HG02840 (cell line): Measurements from ENCODE around the gene PRODH2.
"Not testable (repeated sequence)": the region's sequence is repeated elsewhere in the genome, so short reads cannot be mapped to it uniquely, and the experiment has no call there.

Source experiments
- ATAC-seq: cut with Tn5 transposase; IDR thresholded peaks from one replicate; pipeline ENCODE4 v1.9.1; 2021; ENCODE audit warnings: mild to moderate bottlenecking, moderate library complexity, moderate number of reproducible peaks; ENCODE audit not compliant: unreplicated experiment, low FRiP score

PRODH2 gene

DNA sequence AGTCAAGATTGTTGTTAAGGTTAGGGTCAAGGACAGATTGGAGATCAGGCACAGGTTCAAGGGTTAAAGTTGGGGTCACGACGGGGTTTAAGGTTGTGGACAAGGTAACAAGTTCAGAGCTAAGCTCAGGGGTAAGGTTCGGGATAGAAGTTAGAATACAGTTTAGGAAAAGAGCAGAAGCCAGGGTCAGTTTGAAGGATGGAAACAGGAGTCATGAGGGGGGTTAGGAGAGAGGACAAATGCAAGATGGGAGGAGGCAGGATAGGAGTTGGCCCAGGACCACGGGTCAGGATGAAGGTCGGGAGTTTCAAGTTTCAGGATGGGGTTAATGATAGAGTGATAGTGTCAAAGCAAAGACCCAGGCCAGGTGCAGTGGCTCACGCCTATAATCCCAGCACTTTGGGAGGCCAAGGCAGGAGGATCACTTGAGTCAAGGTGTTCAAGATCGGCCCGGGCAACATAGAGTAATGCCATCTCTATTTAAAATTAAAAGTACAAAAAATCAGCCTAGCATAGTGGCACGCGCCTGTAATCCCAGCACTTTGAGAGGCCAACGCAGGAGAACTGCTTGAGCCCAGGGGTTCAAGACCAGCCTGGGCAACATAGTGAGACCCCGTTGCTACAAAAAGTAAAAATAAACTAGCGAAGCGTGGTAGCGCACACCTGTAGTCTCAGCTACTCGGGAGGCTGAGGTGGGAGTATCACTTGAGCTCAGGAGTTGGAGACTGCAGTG, 32.0 kb upstream of the PRODH2 start:
- ATAC-seq: no peak

DNA sequence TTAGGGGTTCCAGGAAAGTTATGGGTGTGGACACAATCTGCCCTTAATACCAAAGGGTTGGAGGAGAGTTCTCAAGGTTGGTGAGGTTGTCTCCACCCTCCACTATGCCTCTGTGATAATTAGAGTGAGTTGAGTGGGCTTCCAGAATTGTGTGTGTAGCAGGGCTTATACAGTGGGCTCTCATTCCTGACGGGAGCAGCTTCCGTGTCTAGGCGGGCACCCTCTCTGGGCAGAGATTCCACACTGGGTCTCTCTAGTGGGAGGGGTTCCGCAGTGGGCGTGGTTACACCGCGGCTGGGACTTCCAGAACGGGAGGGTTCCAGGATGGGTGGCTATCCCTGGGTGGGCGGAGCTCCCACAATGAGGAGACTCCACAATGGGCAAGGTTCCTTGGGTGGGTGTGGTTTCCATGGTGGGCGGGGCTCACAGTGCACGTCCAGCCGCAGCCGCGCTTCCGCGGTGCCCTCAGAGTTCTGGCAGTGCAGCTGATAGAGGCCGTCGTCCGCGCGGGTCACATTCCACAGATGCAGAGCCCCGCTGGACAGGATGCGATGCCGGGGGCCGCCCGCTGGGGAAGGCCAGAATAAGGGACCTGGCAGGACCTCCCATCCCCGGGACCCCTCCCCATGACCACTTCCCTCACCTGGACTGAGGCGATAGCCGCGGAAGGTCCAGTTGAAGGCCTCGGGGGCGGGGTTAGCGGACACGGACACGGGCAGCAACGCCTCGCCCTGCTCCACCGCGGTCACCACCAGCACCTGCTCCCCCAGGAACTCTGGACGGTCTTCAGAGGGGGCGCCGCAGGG, 31.2 kb upstream of the PRODH2 start:
- ATAC-seq: no peak

DNA sequence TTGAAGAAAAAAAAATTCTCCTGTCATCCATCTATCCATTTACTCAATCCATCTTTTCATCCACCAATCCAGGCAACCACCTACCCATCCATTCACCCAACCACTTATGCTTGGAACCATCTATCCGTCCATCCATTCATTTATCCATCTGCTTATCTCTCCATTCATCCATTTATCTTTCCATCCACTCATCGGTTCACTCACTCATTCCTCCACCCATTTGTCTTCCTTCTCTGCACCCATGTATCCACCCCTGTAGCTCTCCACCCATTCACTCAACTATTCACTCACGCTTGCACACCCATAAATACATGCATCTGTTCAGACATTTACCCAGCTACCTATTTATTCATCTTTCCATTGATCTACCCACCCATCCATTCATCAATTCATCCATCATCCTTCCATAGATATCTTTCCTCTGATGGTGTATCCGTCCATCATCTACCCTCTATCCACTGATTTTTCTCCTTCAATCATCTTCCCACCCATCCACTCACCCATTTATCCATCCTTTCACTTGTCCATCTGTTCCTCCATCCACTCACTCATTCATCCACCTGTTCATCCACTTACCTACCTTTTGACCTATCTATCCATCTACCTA, 30.1 kb upstream of the PRODH2 start:
- ATAC-seq: no peak

DNA sequence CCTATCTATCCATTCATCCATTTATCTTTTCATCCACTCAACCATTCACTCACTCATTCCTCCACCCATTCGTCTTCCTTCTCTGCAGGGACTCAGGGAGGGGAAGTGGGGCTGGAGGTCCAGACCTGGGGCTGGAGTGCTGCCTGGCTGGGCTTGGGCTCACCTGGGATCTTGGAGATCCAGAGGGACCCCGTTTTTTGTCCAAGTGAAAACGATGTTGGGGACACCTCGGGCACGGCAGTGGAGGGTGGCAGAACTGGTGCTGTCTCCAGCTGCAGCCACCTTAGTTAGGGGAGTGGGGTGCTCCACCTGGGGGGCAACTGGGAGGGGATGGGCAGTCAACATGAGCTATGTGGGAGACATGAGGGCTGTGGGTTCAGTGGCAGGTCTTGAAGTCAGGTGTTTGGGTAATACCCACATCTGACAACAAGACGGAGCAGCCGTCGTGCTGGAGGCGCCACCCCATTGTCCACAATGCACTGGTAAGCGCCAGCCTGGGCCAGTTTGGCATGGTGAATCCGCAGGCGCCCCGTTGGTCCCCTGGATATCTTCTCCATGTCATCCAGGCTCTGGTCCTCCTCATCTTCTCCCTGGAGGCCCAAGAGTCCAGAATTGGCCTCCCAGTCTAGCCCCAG, 29.4 kb upstream of the PRODH2 start:
- no peak for ATAC-seq

DNA sequence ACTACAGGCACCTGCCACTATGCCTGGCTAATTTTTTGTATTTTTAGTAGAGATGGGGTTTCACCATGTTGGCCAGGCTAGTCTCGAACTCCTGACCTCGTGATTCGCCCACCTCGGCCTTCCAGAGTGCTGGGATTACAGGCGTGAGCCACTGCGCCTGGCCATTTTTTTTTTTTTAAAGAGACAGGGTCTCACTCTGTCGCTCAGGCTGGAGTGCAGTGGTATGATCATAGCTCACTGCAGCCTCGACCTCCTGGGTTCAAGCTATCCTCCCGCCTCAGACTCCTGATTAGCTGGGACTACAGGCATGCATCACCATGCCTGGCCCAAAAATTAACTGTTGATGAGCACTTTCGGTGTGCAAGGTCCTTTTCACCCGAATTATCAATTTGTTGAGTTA, 23.5 kb upstream of the PRODH2 start:
- ATAC-seq: not testable (repeated sequence)

DNA sequence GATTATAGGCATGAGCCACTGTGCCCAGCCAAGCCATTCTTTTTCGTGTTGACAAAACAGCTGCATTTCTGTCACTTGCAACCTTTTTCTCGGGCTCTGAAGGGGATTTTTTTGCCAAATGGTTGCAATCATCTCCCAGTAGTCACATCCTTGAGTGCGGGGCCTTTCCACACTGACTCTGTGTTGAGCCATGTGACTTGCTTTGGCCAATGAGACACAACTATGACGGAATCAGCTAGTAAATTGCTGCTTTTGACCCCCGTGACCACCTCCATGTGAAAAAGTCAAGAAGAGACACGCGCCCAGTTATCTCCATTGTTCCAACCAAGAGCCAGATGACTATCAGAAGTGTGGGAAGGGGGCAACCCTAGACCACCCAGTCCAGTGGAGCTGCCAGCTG, 21.3 kb upstream of the PRODH2 start:
- ATAC-seq: no peak

DNA sequence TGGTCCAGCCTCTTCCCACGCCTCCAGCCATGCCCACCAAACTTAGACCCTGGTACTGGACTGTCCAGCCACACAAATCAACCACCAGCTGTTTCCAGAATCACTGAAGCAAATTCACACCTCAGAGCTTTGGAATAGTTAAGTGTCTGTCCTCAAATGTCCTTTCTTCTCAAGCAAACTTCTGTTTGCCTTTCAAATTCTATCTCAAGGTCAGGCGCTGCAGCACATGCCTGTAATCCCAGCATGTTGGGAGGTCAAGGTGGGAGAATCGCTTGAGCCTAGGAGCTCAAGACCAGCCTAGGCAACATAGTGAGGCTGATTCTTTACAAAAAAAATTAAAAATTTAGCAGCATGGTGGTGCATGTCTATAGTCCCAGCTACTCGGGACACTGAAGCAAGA, 19.4 kb upstream of the PRODH2 start:
- no peak for ATAC-seq

DNA sequence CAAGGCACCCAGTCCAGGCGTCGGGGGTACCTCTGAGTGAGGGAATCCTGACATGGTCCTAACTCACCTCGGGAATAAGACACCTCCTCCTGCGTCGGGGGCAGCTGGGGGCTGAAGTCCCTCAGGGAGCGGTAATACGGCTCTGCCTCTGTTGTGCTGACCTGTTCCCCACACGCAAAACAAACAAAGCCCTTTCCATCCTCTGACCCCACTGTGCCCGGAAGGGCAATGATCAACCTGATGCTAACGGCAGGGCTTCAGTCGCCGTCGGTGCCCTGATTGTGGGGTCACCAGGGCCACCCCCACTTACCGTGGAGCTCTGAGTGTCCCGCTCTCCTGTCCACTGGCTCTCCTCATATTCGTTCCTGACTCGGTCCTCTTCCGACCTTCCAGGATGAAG, 18.3 kb upstream of the PRODH2 start:
- ATAC-seq: no peak

DNA sequence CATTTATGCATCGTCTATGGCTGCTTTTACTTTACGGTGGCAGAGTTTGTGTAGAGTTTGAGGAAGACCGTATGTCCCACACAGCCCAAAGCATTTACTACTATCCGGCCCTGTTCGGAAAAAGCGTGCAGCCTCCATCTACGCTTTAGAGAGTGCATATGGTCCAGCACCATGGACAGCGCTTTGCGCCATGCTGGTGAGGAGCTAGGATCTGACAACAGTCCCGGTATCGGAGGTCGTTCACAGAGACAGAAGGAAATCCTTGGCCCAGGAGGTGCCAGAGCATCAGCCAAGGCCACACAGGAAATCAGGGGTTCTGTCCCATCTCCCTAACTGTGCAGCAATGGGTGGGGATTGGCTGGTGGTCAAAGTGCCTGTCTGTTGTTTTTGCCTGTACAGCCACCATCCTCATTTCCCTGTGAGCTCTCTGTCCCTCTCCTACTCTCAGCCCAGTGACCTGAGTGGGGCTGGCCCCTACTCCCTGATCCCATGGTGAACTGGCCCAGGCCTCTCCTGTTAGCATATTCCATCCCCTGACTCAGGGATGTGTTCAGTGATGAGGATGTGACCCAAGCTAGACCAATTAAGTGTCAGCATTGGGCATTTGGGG, 16.2 kb upstream of the PRODH2 start:
- no peak for ATAC-seq

DNA sequence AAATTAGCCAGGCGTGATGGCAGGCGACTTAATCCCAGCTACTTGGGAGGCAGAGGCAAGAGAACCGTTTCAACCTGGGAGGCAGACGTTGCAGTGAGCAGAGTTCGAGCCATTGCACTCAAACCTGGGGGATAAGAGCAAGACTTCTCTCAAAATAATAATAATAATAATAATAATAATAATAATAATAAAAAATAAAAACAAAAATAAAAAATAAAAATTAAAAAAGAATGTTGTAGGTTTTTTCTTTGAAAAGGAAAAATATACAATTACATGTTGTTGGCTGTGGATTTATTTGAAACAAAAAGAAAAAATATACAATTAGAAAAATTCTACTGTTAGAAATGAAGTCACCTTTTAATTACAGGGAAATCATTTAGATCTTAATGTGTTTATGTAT, 11.5 kb upstream of the PRODH2 start:
- ATAC-seq: no peak

DNA sequence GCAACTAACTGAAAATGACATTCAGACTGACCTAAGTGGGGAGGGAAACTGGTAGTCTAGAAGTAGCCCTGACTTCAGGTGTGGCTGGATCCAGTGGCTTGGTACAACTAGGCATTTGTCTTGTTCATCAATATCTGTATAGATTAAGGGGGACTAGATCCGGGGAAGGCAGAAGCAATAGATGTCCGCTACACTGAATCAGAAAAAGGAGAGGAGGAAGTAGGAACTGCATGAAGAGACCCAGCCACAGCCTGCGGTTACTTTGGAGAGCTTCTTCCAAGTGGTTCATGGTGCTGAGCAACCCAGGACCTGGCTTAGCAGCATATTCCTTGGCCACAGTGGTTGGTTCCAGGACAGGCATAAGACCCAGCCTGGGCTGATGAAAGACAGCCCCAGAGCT, 9.9 kb upstream of the PRODH2 start:
- ATAC-seq: no peak

DNA sequence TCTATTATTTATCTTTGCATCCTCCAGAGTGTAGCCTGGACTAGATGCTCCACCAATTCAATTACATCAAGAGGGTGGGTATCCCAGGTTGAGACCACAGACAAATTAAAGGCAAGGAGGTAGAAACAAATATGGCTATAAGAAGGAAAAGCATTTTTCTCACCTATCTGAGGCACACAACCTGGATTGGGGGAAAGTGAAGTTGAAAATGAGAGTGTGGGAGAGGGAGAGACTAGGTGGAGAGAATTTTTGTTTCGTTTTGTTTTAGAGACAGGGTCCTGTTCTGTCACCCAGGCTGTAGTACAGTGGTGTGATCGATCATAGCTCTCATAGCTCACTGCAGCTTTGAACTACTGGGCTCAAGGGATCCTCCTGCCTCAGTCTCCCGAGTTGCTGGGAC, 5.8 kb upstream of the PRODH2 start:
- no peak for ATAC-seq

DNA sequence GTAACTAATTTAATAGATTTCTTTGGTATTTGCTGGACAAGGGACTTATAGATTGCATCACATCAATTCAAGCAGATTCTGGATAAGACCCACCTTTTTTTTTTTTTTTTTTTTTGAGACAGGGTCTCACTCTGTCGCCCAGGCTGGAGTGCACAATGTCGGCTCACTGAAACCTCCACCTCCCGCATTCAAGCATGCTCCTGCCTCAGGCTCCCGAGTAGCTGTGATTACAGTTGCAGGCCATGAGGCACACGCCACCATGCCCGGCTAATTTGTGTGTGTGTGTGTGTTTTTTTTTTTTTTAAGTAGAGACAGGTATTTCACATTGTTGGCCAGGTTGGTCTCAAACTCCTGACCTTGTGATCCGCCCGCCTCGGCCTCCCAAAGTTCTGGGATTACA, 4.2 kb upstream of the PRODH2 start:
- ATAC-seq: no peak

DNA sequence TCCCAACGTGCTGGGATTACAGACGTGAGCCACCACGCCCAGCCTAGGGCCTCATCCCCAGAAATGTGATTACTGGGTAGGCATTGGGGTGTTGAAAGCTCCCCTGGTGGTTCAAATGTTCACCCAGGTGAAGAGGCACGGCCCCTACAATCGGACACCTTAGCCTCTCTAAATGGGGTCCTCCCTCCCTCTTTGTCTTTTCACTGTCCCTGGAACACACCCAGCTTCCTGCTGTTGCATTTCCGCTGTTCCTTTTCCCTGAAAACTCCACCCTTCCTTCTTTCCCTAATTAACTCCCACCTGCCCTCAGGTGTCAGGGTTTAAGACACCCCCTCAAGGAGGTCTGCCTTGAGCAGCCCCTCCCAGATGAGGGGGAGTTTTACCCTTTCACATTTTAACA, 3.6 kb upstream of the PRODH2 start:
- no peak for ATAC-seq

DNA sequence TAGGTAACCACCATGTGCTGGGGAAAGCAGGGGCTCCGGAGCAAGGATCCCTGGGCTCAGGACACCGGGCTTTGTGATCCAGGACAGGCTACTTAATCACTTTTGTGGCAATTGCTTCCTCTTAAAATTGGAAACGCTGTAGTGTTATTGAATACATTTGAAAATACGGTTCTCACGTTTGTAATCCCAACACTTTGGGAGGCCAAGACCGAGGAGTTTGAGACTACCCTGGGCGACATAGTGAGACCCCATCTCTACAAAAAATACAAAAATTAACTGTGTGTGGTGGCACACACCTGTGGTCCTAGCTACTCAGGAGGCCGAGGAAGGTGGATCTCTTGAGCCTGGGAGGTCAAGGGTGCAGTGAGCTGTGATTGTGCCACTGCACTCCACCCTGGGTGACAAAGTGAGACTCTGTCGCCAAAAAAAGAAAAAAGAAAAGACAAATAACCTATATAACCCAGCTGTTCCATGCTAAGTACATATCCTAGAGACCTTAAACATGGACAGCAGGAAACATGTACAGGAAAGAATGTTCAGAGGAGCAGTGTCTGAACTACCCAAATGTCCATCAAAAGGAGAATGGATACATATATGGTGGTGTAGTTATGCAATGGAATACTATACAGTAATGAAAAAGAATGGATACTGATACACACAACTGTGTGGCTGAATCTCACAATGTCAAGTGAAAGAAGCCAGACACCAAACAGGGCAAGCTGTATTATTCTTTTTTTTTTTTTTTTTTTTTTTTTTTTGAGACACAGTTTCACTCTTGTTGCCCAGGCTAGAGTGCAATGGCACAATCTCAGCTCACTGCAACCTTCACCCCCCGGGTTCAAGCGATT, 622 bp upstream of the PRODH2 start:
- no peak for ATAC-seq

DNA sequence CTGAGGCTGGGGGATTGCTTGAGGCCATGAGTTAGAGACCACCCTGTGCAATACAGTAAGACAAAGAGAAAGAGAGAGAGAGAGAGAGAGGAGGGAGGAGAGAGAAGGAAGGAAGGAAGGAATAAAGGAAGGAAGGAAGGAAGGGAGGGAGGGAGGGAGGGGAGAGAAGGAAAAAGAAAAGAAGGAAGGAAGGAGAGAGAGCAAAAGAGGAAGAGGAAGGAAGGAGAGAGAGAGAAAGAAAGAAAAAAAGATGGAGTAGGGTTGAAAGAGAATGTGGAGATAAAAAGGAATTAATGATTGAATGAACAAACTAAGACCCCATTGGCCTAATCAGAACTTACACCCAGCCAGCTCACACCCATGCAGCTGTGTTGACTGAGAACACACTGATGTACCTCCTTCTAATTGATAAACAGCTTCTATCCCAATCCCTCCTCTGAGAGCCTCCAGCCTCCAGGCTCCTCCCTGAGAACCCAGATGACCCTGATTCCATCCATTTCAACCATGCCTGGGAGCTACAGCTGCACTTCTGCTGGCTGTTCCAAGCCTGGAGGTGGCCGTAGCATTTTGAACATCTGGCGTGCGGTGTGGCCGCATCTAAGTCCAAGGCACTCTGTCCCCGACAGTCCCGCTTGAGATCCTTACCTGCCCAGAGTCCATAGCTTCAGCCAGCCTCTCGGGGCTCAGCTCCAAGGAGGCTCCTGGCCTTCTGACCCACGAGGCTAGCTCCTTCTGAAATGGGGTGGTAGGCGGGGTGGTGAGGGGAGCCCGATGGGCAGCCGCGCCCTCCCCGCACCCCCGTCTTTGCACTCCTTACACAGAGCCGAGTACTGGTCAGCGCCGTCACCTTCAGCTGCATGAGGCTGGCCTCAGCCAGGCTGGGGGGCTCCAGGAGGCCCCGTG, 1.1 kb downstream of the PRODH2 start:
- ATAC-seq: no peak

DNA sequence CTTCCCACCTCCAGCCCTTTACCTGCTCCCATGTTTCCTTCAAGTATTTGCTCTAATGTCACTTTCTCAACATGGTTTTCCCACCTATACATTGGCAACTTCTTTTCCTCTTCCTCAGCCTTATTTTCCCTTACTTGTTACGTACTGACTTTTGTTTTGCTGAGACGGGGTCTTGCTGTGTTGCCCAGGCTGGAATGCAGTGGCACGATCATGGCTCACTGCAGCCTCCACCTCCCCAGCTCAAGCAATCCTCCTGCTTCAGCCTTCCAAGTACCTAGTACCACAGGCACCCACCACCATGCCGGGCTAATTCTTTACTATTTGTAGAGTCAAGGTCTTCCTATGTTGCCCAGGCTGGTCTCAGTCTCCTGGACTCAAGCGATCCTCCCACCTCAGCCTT, 5.0 kb downstream of the PRODH2 start:
- no peak for ATAC-seq

DNA sequence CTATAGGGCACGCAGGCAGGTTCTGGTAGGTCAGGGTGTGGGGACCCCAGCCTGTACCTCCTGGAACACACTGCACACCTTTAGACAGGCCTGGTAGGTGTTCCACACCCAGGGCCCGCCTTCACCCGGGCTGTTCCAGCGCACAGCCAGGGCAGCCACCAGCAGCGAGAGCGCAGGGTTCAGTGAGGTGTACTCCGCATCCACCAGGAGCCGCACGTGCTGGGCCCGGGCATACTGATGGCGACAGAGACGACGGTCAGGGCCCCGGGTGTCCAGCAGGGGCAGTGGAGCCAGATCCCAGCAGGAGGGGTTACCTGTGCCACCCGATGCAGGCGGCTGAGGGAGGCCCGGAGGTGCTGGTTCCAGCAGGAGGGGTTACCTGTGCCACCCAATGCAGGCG, 6.0 kb downstream of the PRODH2 start:
- no peak for ATAC-seq

DNA sequence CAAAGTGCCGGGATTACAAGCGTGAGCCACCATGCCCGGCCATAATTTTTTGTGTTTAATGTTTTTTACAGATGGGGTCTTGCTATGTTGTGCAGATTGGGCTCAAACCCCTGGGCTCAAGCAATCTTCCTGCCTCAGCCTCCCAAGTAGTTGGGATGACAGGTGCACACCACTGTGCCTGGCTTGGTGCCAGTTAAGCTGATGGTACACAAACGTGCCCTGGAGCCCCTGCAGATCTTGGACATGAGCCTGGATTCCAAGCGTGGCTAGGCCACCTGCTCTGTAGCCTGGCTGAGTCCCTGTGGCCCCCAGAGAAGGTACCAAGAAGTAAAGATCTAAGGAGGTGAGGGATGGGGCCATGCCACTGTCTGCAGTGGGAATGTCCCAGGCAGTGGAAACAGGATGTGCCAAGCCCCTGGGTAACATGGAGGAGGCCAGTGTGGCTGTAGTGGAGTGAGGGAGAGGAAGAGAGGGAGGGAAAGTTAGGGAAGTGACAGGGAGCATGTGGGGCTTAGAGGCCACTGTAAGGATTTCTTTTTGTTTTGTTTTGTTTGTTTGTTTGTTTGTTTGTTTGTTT, 7.0 kb downstream of the PRODH2 start:
- no peak for ATAC-seq
